Breast epithelium (tissue), 4 donors: ENCODE results near the gene PPP1R1C. TPM values are rescaled to one million over a fixed set of nuclear protein-coding genes. Genes with fewer than 3 reads are reported as not detected.
A peak's percentile ranks its signal among the peaks of the same experiment; 100 is the strongest.

ENCODE experiments used
- DNase-seq, 2 donors: peaks; one replicate each; pipeline ENCODE4 v3.0.0-alpha.2; 2019; ENCODE audit warnings: low spot score in 2 of 2
- H3K27ac ChIP-seq, 2 donors: fragments of 200-600 bp; sonication (generic) in 1 of 2; one replicate each; pipeline ENCODE4 v1.5.1; 2016 to 2019; ENCODE audit warnings: mild to moderate bottlenecking in 1 of 2
- H3K27me3 ChIP-seq, 2 donors: fragments of 200-600 bp; sonication (generic) in 1 of 2; one replicate each; pipeline versions ENCODE4 v1.5.1 to v1.6.0; 2017 to 2019; ENCODE audit warnings: control low read depth in 1 of 2, mild to moderate bottlenecking in 1 of 2
- H3K36me3 ChIP-seq: fragments of 200-600 bp; one replicate; pipeline ENCODE4 v1.5.1; 2019
- H3K4me1 ChIP-seq, 2 donors: fragments of 200-600 bp; sonication (generic); one replicate each; pipeline ENCODE4 v1.5.1; 2016 to 2019; ENCODE audit warnings: control low read depth in 1 of 2
- H3K4me3 ChIP-seq, 3 donors: fragments of 200-600 bp; sonication (generic); 1 replicate in 2 of 3; 2 replicates in 1 of 3; pipeline ENCODE4 v1.5.1; 2016 to 2019; ENCODE audit warnings: mild to moderate bottlenecking in 3 of 3, moderate library complexity in 2 of 3
- H3K9me3 ChIP-seq, 2 donors: fragments of 200-600 bp; sonication (generic) in 1 of 2; one replicate each; pipeline ENCODE4 v1.5.1; 2016 to 2019; ENCODE audit warnings: control low read depth in 1 of 2
- POLR2A ChIP-seq: fragments of 450-650 bp; IDR thresholded peaks from one replicate; pipeline ENCODE4 v1.6.1; 2016; ENCODE audit warnings: antibody characterized with exemption, mild to moderate bottlenecking, moderate library complexity
- POLR2AphosphoS5 ChIP-seq, 3 donors: sonication (generic); formaldehyde crosslinking; IDR thresholded peaks; one replicate each; pipeline ENCODE4 v1.6.1; 2017; ENCODE audit warnings: antibody characterized with exemption in 3 of 3
- intact Hi-C: fragments of 100-400 bp; cut with DNase I; formaldehyde crosslinking; loops from one replicate; pipeline ENCODE4 v1.15.1; 2023; ENCODE audit warnings: low total_unique reads
- total RNA-seq, 3 donors: library from RNA; depleted of rRNA; stranded (reverse); fragments of >200 nt; gene quantifications; one replicate each; pipeline ENCODE4 v1.1.0, GENCODE V29; 2016
- TF ChIP-seq, protein P1 (sequence below), 3 donors: fragments of 450-650 bp; IDR thresholded peaks; one replicate each; pipeline ENCODE4 v1.5.1; 2016 to 2017; ENCODE audit warnings: antibody characterized with exemption in 3 of 3, mild to moderate bottlenecking in 3 of 3, moderate library complexity in 3 of 3

PPP1R1C gene
- total RNA-seq, 3 donors from 2014 or later = 0.59 to 4.2 TPM; not detected in 1

- Histone ChIP-seq H3K27ac (no peak overlapping the region), H3K4me1 (no peaks in the 10 kb centered on the region), H3K27me3 (no peaks in the 10 kb centered on the region), H3K4me3 (no peak overlapping the region), H3K36me3 (no peaks in the 10 kb centered on the region), H3K9me3 (no peaks in the 10 kb centered on the region)
- TF ChIP-seq POLR2A (no peak), POLR2AphosphoS5 (IDR thresholded peaks at IDR 0.05) (no peak)
- TF ChIP-seq, protein P1, sequence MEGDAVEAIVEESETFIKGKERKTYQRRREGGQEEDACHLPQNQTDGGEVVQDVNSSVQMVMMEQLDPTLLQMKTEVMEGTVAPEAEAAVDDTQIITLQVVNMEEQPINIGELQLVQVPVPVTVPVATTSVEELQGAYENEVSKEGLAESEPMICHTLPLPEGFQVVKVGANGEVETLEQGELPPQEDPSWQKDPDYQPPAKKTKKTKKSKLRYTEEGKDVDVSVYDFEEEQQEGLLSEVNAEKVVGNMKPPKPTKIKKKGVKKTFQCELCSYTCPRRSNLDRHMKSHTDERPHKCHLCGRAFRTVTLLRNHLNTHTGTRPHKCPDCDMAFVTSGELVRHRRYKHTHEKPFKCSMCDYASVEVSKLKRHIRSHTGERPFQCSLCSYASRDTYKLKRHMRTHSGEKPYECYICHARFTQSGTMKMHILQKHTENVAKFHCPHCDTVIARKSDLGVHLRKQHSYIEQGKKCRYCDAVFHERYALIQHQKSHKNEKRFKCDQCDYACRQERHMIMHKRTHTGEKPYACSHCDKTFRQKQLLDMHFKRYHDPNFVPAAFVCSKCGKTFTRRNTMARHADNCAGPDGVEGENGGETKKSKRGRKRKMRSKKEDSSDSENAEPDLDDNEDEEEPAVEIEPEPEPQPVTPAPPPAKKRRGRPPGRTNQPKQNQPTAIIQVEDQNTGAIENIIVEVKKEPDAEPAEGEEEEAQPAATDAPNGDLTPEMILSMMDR (IDR thresholded peaks at IDR 0.05) = no peak
- intact Hi-C loops = no loop called here
- no peak for DNase-seq
Measured at GRCh38 chr2:182098648-182099047, 113.0 kb downstream of the PPP1R1C start.

DNA sequence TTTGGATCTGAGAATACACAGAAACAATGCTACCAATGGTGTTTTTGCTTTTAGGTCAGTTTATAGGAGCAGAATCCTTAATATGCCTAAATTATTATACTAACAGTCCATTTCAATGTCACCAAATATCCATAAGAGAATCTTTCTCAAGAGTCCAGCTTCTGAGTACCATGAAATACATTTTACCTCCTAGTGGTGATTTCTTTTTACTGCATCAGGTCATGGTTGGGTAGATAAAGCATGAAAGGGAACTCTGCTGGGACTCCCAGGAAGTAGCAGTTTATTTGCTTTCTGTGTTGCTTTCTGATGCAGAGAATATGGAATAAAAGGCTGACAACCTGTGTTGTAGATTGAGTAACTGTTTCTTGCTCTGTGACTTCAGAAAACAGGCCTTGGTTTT is 115.6 kb downstream of the PPP1R1C start:
- Histone ChIP-seq H3K36me3 (no peaks in the 10 kb centered on the region), H3K4me3 (no peak overlapping the region), H3K27ac (no peak overlapping the region), H3K9me3 (no peaks in the 10 kb centered on the region), H3K27me3 (no peaks in the 10 kb centered on the region), H3K4me1 (no peaks in the 10 kb centered on the region)
- no peak for DNase-seq
- intact Hi-C loops = no loop called here
- TF ChIP-seq POLR2AphosphoS5 (IDR thresholded peaks at IDR 0.05) = no peak
- no peak for TF ChIP-seq POLR2A
- TF ChIP-seq, protein P1 (IDR thresholded peaks at IDR 0.05) = no peak

- TF ChIP-seq POLR2AphosphoS5 (IDR thresholded peaks at IDR 0.05) (no peak), POLR2A (no peak)
- TF ChIP-seq, protein P1 (IDR thresholded peaks at IDR 0.05) = no peak
- DNase-seq = no peak
- intact Hi-C loops = no loop called here
- no peaks in the 10 kb centered on the region for H3K27me3 ChIP-seq
- peak overlapping the region in 1 of 2 donors; percentile 7 for H3K27ac ChIP-seq
- H3K4me1 ChIP-seq = no peaks in the 10 kb centered on the region
- H3K4me3 ChIP-seq = no peak overlapping the region
- H3K36me3 ChIP-seq = no peaks in the 10 kb centered on the region
- H3K9me3 ChIP-seq = no peaks in the 10 kb centered on the region
Measured at GRCh38 chr2:182103526-182103925, 117.9 kb downstream of the PPP1R1C start.

- intact Hi-C loops = no loop called here
- no peaks in the 10 kb centered on the region for H3K36me3 ChIP-seq
- no peaks in the 10 kb centered on the region for H3K27me3 ChIP-seq
- no peaks in the 10 kb centered on the region for H3K4me1 ChIP-seq
- DNase-seq = no peak
- no peak overlapping the region for H3K4me3 ChIP-seq
- no peak overlapping the region for H3K27ac ChIP-seq
- TF ChIP-seq POLR2A (no peak), POLR2AphosphoS5 (IDR thresholded peaks at IDR 0.05) (no peak)
- TF ChIP-seq, protein P1 (IDR thresholded peaks at IDR 0.05) = no peak
- H3K9me3 ChIP-seq = no peaks in the 10 kb centered on the region
Measured at GRCh38 chr2:182110347-182110746, 124.7 kb downstream of the PPP1R1C start.

DNA sequence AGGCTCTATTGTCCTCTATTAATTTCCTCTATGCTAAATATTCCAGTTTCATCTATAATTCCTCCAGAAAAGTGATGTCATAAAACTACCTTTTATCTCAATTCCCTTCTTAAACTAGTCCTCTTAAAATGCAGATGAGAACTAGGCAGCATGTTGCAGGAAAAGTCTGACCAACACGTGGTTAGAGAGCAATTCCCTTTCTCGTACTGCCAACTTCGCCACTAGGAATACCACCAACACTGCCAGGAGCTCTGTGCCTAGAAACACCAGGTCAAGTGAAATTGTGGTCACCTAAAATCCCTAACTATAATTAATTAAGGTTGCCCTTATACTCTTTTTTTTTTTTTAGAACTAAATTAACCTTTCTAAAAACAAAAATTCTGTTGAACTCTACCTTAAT is 127.7 kb downstream of the PPP1R1C start:
- no peaks in the 10 kb centered on the region for H3K4me1 ChIP-seq
- no peaks in the 10 kb centered on the region for H3K9me3 ChIP-seq
- H3K27ac ChIP-seq = no peak overlapping the region
- H3K36me3 ChIP-seq = no peaks in the 10 kb centered on the region
- no peak for DNase-seq
- intact Hi-C loops = no loop called here
- H3K27me3 ChIP-seq = no peaks in the 10 kb centered on the region
- TF ChIP-seq, protein P1 (IDR thresholded peaks at IDR 0.05) = no peak
- TF ChIP-seq POLR2AphosphoS5 (IDR thresholded peaks at IDR 0.05) (no peak), POLR2A (no peak)
- no peak overlapping the region for H3K4me3 ChIP-seq
